Heart left ventricle (tissue), 16 donors: ENCODE measurements around the gene POLR3F. TPM values are rescaled to one million over a fixed set of nuclear protein-coding genes. Genes with fewer than 3 reads are reported as not detected.

Experiments used
- ATAC-seq, 4 donors: fragments of 200-7000 bp; cut with Tn5 transposase; one replicate each; pipeline ENCODE4 v1.9.1; 2020 to 2022; ENCODE audit warnings: moderate library complexity in 4 of 4, mild to moderate bottlenecking in 3 of 4, moderate number of reproducible peaks in 1 of 4
- DNase-seq, 5 donors: peaks; one replicate each; pipeline ENCODE4 v3.0.0-alpha.2; 2020
- H3K27ac ChIP-seq, 12 donors: fragments of 200-600 bp; sonication (generic) in 4 of 12; one replicate each; pipeline versions ENCODE4 v1.5.0 to v1.8.0; 2016 to 2022; ENCODE audit warnings: mild to moderate bottlenecking in 2 of 12
- H3K27me3 ChIP-seq, 9 donors: fragments of 200-600 bp; sonication (generic) in 2 of 9; one replicate each; pipeline versions ENCODE4 v1.5.1 to v1.8.0; 2016 to 2022; ENCODE audit warnings: mild to moderate bottlenecking in 3 of 9
- H3K36me3 ChIP-seq, 9 donors: fragments of 200-600 bp; sonication (generic) in 2 of 9; one replicate each; pipeline versions ENCODE4 v1.5.0 to v1.8.0; 2018 to 2022; ENCODE audit warnings: mild to moderate bottlenecking in 2 of 9
- H3K4me1 ChIP-seq, 12 donors: fragments of 200-600 bp; sonication (generic) in 4 of 12; one replicate each; pipeline versions ENCODE4 v1.5.0 to v1.8.0; 2016 to 2022; ENCODE audit warnings: mild to moderate bottlenecking in 3 of 12
- H3K4me3 ChIP-seq, 12 donors: fragments of 200-600 bp; sonication (generic) in 4 of 12; one replicate each; pipeline versions ENCODE4 v1.5.0 to v1.8.0; 2017 to 2022; ENCODE audit warnings: mild to moderate bottlenecking in 9 of 12, moderate library complexity in 4 of 12
- H3K9me3 ChIP-seq, 12 donors: fragments of 200-600 bp; sonication (generic) in 4 of 12; one replicate each; pipeline versions ENCODE4 v1.5.0 to v1.8.0; 2016 to 2022; ENCODE audit warnings: mild to moderate bottlenecking in 1 of 12
- CTCF ChIP-seq, 12 donors: fragments of 200-600 bp; sonication (generic) in 4 of 12; IDR thresholded peaks; one replicate each; pipeline versions ENCODE4 v1.5.0 to v1.8.0; 2018 to 2022; ENCODE audit warnings: antibody characterized with exemption in 12 of 12, mild to moderate bottlenecking in 5 of 12
- POLR2A ChIP-seq, 2 donors: fragments of 450-650 bp; IDR thresholded peaks; one replicate each; pipeline ENCODE4 v1.6.1; 2017; ENCODE audit warnings: antibody characterized with exemption in 2 of 2, mild to moderate bottlenecking in 2 of 2, moderate library complexity in 2 of 2
- WGBS, 4 donors: extraction: QIAGEN DNeasy Blood & Tissue Kit in 2 of 4; methylation state at CpG; one replicate each; pipeline versions ENCODE4 v1.1.5 to v1.1.7; 2013 to 2018; 5-methylcytosine and 5-hydroxymethylcytosine counted together
- intact Hi-C, 10 donors: fragments of 100-400 bp; cut with DNase I; formaldehyde crosslinking; loops; one replicate each; pipeline versions ENCODE4 v1.11.1 to v1.14.2; 2022
- long read RNA-seq, 3 donors: library from polyadenylated mRNA; unstranded; transcript quantifications; one replicate each; pipeline ENCODE4 v2.0.0, GENCODE V29; 2020 to 2021
- polyA plus RNA-seq, 2 donors: library from polyadenylated mRNA; stranded (reverse); fragments of 200-250 nt; gene quantifications; one replicate each; pipeline ENCODE4 v1.2.3, GENCODE V29; 2013
- total RNA-seq, 9 donors: library from RNA; depleted of rRNA in 2 of 9; stranded (reverse); fragments of >200 nt in 2 of 9; fragmentation: NEBNext Ultra II Directional in 3 of 9; extraction: Animal tissue kit (Norgen Biotek cat#: 25700) in 3 of 9; gene quantifications; one replicate each; pipeline versions ENCODE4 v1.1.0 to v1.2.4, GENCODE V29; 2016 to 2023
- donor health status: ischemic (EF 13 %, LVEDD 7.1; RV severe dilation, severe dysfunction).
- donor health status: healthy with polysubstance abuse.
- donor health status: DM: no; HTN: yes; CAD: no.
- donor health status: DM: no; HTN: no; CAD: no.
- donor health status: ischemic (EF 25% LVEDD 6.9; RV normal size, moderate dysfunction).
- donor health status: ischemic (EF 25% LVEDD 5.7; RV mildly dilated, moderate dysfunction).
- donor health status: healthy.
- donor health status: DM: yes; HTN: yes; CAD: no.
- donor health status: ischemic (EF 35%, LVEDD 5.7; RV mildly dilated, moderate dysfunction).
- donor health status: nonischemic (EF 11% LVEDD 7.7; RV severe dilation, severe dysfunction).
- donor health status: DM: yes; HTN: yes; CAD: no.
- donor health status: PGD.
- donor health status: ischemic (EF 29% LVEDD 5.4; RV normal size, mild dysfunction).
- donor health status: nonischemic (EF 23%, LVEDD 6.1; RV moderate dilation, normal function).

POLR3F gene
- total RNA-seq (10 to 100 TPM in 1 of 9 donors, 1 to 10 TPM in 8; 5.9 to 12.0 (median 8.0) TPM), polyA plus RNA-seq (10 to 100 TPM in 1 of 2 donors, 1 to 10 TPM in 1; 5.2 to 11.2 TPM)
- long read RNA-seq, donor 1, transcript POLR3F-201 (9 exons, 2,416 nt) = major isoform, 11 of 13 reads
- long read RNA-seq, donor 1, partial matches to known transcripts = 0 of 13 reads
- long read RNA-seq, donor 1, other reads (novel, unspliced or antisense) = 2 of 13 reads
- long read RNA-seq, donor 2, transcript POLR3F-201 (9 exons, 2,416 nt) = major isoform, 21 of 25 reads
- long read RNA-seq, donor 2, partial matches to known transcripts = 0 of 25 reads
- long read RNA-seq, donor 2, other reads (novel, unspliced or antisense) = 3 of 25 reads
- long read RNA-seq, donor 3, transcript POLR3F-201 (9 exons, 2,416 nt) = major isoform, 5 of 6 reads
- long read RNA-seq, donor 3, partial matches to known transcripts = 0 of 6 reads
- long read RNA-seq, donor 3, other reads (novel, unspliced or antisense) = 1 of 6 reads

GRCh38 chr20:18466894-18467730 is at the start of gene POLR3F, which contains the start of gene DZANK1:
POLR3F (plus strand) TSS chr20:18467390; CDS start chr20:18467507, 117 bp downstream.
DZANK1 (minus strand) TSS chr20:18467030; CDS start chr20:18465358, 1,672 bp downstream.
- DNase-seq (peak; percentile 95 to 98 (median 97)), ATAC-seq (peak; percentile 99 to 100 (median 100))
- intact Hi-C loops = loop anchor here in 7 of 10 donors (1.0 to 10.0 kb wide), 9 partner anchors 30 to 180 kb away; partner anchors contain the start of genes SEC23B (in 3 of the 7), ZNF133 (in 3 of the 7), RBBP9 (in 2 of the 7) and SMIM26 (in 1 of the 7)
- Histone ChIP-seq H3K27me3 (no peaks in the 10 kb centered on the region), H3K27ac (peak within 1 kb of the TSS; percentile 73 to 95 (median 88)), H3K9me3 (no peaks in the 10 kb centered on the region), H3K36me3 (peaks cover 0 to 31% (median 19%) of the 10 kb centered on the region in 9 donors), H3K4me1 (peaks cover 0 to 22% (median 14%) of the 10 kb centered on the region in 12 donors), H3K4me3 (peak within 1 kb of the TSS; percentile 74 to 99 (median 82))
- 0 to 1% (median 0%) methylated on average over 42 to 57 of the region's 57 CpGs for WGBS, 4 donors
- no peak for TF ChIP-seq POLR2A (IDR thresholded peaks at IDR 0.05)
- TF ChIP-seq CTCF (IDR thresholded peaks at IDR 0.05) = no peak

- Histone ChIP-seq H3K4me3 (no peak overlapping the region), H3K27me3 (no peaks in the 10 kb centered on the region), H3K9me3 (no peaks in the 10 kb centered on the region), H3K4me1 (no peaks in the 10 kb centered on the region), H3K36me3 (no peaks in the 10 kb centered on the region), H3K27ac (no peak overlapping the region)
- ATAC-seq (no peak), DNase-seq (no peak)
- no peak for TF ChIP-seq CTCF (IDR thresholded peaks at IDR 0.05)
- no peak for TF ChIP-seq POLR2A (IDR thresholded peaks at IDR 0.05)
- intact Hi-C loops = no loop called here
These were observed 45.6 kb upstream of the POLR3F start for GRCh38 chr20:18421608-18422007.

GRCh38 chr20:18427214-18427613 is 40.0 kb upstream of the POLR3F start:
- H3K4me1 ChIP-seq = peaks cover 0 to 10% (median 0%) of the 10 kb centered on the region in 12 donors
- intact Hi-C loops = no loop called here
- TF ChIP-seq CTCF (IDR thresholded peaks at IDR 0.05) = no peak
- TF ChIP-seq POLR2A (IDR thresholded peaks at IDR 0.05) = no peak
- no peak for DNase-seq
- no peaks in the 10 kb centered on the region for H3K27me3 ChIP-seq
- no peak overlapping the region for H3K27ac ChIP-seq
- H3K36me3 ChIP-seq = no peaks in the 10 kb centered on the region
- no peak overlapping the region for H3K4me3 ChIP-seq
- H3K9me3 ChIP-seq = no peaks in the 10 kb centered on the region
- WGBS, 4 donors = 89 to 96% (median 95%) methylated on average over 2 of the region's 2 CpGs
- no peak for ATAC-seq
